Liver (tissue), 9 donors: Measurements from ENCODE around the gene IMMT. TPM values are rescaled to one million over a fixed set of nuclear protein-coding genes. Genes with fewer than 3 reads are reported as not detected.
A peak's percentile ranks its signal among the peaks of the same experiment; 100 is the strongest.

Source experiments
- DNase-seq: peaks from one replicate; pipeline ENCODE4 v3.0.0-alpha.2; 2017; ENCODE audit warnings: low spot score
- H3K27ac ChIP-seq, 2 donors: one replicate each; pipeline ENCODE4 v1.7.0; 2013; ENCODE audit warnings: inconsistent platforms in 2 of 2, low read length in 2 of 2, control low read depth in 1 of 2, low read depth in 1 of 2, mild to moderate bottlenecking in 1 of 2
- H3K27me3 ChIP-seq, 4 donors: one replicate each; pipeline versions ENCODE4 v1.6.1 to v1.7.0; 2013; ENCODE audit warnings: low read length in 3 of 4, inconsistent platforms in 1 of 4, mild to moderate bottlenecking in 1 of 4, moderate library complexity in 1 of 4; ENCODE audit not compliant: control insufficient read depth in 4 of 4, insufficient read depth in 4 of 4
- H3K36me3 ChIP-seq, 4 donors: one replicate each; pipeline versions ENCODE4 v1.6.1 to v1.7.0; 2013; ENCODE audit warnings: low read length in 3 of 4, mild to moderate bottlenecking in 3 of 4, low read depth in 1 of 4, moderate library complexity in 1 of 4; ENCODE audit not compliant: control insufficient read depth in 4 of 4, insufficient read depth in 3 of 4
- H3K4me1 ChIP-seq, 4 donors: one replicate each; pipeline versions ENCODE4 v1.6.1 to v1.7.0; 2013; ENCODE audit warnings: low read length in 3 of 4, mild to moderate bottlenecking in 3 of 4, moderate library complexity in 1 of 4; ENCODE audit not compliant: control insufficient read depth in 4 of 4, insufficient read depth in 4 of 4
- H3K4me3 ChIP-seq, 3 donors: one replicate each; pipeline versions ENCODE4 v1.6.1 to v1.7.0; 2013; ENCODE audit warnings: low read length in 3 of 3, control low read depth in 1 of 3, low read depth in 1 of 3, mild to moderate bottlenecking in 1 of 3
- H3K9ac ChIP-seq, 2 donors: one replicate each; pipeline ENCODE4 v1.7.0; 2013; ENCODE audit warnings: low read length in 2 of 2, mild to moderate bottlenecking in 2 of 2, moderate library complexity in 2 of 2, control low read depth in 1 of 2, low read depth in 1 of 2
- H3K9me3 ChIP-seq, 4 donors: one replicate each; pipeline versions ENCODE4 v1.6.1 to v1.7.0; 2013; ENCODE audit warnings: low read length in 3 of 4; ENCODE audit not compliant: control insufficient read depth in 4 of 4
- ATF3 ChIP-seq: IDR thresholded peaks from 2 replicates; pipeline ENCODE4 v1.6.1; 2016; ENCODE audit warnings: antibody characterized with exemption
- FOXA2 ChIP-seq: IDR thresholded peaks from 2 replicates; pipeline ENCODE4 v1.6.1; 2016; ENCODE audit warnings: antibody characterized with exemption
- GABPA ChIP-seq, 2 donors: IDR thresholded peaks in 1 of 2; conservative IDR thresholded peaks in 1 of 2; 2 replicates each; pipeline ENCODE4 v1.6.1; 2016; ENCODE audit warnings: antibody characterized with exemption in 2 of 2, mild to moderate bottlenecking in 1 of 2, moderate library complexity in 1 of 2
- HNF4A ChIP-seq, 2 donors: conservative IDR thresholded peaks; 2 replicates each; pipeline ENCODE4 v1.6.1; 2016; ENCODE audit warnings: antibody characterized with exemption in 2 of 2, mild to moderate bottlenecking in 2 of 2
- HNF4G ChIP-seq: IDR thresholded peaks from 2 replicates; pipeline ENCODE4 v1.6.1; 2016; ENCODE audit warnings: antibody characterized with exemption
- JUND ChIP-seq, 2 donors: IDR thresholded peaks; 2 replicates each; pipeline ENCODE4 v1.6.1; 2016; ENCODE audit warnings: antibody characterized with exemption in 2 of 2
- NR2F2 ChIP-seq: IDR thresholded peaks from 2 replicates; pipeline ENCODE4 v1.6.1; 2016; ENCODE audit warnings: antibody characterized with exemption
- RAD21 ChIP-seq, 2 donors: IDR thresholded peaks; 2 replicates each; pipeline ENCODE4 v1.6.1; 2016; ENCODE audit warnings: antibody characterized with exemption in 2 of 2, mild to moderate bottlenecking in 2 of 2
- REST ChIP-seq: IDR thresholded peaks from 2 replicates; pipeline ENCODE4 v1.6.1; 2016; ENCODE audit warnings: antibody characterized with exemption, mild to moderate bottlenecking
- RXRA ChIP-seq, 2 donors: IDR thresholded peaks; 2 replicates each; pipeline ENCODE4 v1.6.1; 2017 to 2018; ENCODE audit warnings: antibody characterized with exemption in 2 of 2, mild to moderate bottlenecking in 1 of 2
- SP1 ChIP-seq: IDR thresholded peaks from 2 replicates; pipeline ENCODE4 v1.6.1; 2018; ENCODE audit warnings: antibody characterized with exemption, mild to moderate bottlenecking
- WGBS: extraction: QIAGEN DNeasy Blood & Tissue Kit; methylation state at CpG from one replicate; pipeline ENCODE4 v1.1.7; 2013; 5-methylcytosine and 5-hydroxymethylcytosine counted together
- polyA plus RNA-seq, 2 donors: library from polyadenylated mRNA; stranded (reverse) in 1 of 2; unstranded in 1 of 2; fragments of 200-250 nt in 1 of 2; fragments of >200 nt in 1 of 2; fragmentation: Nextera tagmentation in 1 of 2; extraction: Ambion mirVana in 1 of 2; gene quantifications; one replicate each; pipeline versions ENCODE4 v1.2.1 to v1.2.3, GENCODE V29; 2013 to 2015
- total RNA-seq, 2 donors: library from RNA; depleted of rRNA; stranded (reverse); fragments of >200 nt; gene quantifications; one replicate each; pipeline ENCODE4 v1.2.3, GENCODE V29; 2014
- TF ChIP-seq, protein P1 (sequence below): fragments of 150-350 bp; IDR thresholded peaks from 2 replicates; pipeline ENCODE4 v1.5.1; 2017; ENCODE audit warnings: improper control_type of control experiment, low read depth, low read length; ENCODE audit not compliant: missing input control
- TF ChIP-seq, protein P2 (sequence below): IDR thresholded peaks from 2 replicates; pipeline ENCODE4 v1.6.1; 2016; ENCODE audit warnings: antibody characterized with exemption
- donor health status: healthy.
- donor health status: healthy.
- donor health status: healthy.
- donor health status: healthy.
- donor health status: healthy.

The IMMT gene
- total and polyA plus RNA-seq, 4 donors: 38.3 to 49.1 (median 46.9) TPM

DNA sequence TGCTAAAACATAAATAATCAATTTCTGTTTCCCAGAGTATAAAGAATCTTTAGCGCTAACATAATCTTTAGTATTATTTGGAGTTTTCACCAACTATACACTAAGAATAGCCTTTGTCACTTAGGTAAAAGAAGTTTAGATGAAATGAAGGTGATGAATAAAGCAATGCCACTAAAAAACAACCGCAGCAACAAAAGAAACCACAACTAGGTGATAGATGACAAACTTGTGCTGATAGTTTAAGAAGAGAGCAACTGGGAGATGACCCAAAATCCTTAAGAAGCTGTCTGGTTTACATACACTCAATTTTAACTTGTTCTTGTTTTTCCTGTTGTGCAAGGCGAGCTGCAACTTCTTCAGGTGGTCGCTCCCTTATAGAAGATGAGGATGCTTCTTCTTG, 24.8 kb downstream of the IMMT start:
- Histone ChIP-seq H3K4me3 (no peak overlapping the region), H3K36me3 (peaks cover 13 to 41% (median 31%) of the 10 kb centered on the region in 4 donors), H3K9me3 (no peaks in the 10 kb centered on the region), H3K27me3 (no peaks in the 10 kb centered on the region), H3K27ac (no peak overlapping the region), H3K4me1 (no peaks in the 10 kb centered on the region), H3K9ac (no peak overlapping the region)
- WGBS: 97% methylated on average over 4 of the region's 4 CpGs
- TF ChIP-seq HNF4G: no peak
- DNase-seq: no peak

GRCh38 chr2:86160156-86160952, 34.9 kb downstream of the IMMT start:
- WGBS: 86% methylated on average over 6 of the region's 6 CpGs
- Histone ChIP-seq H3K4me1 (peaks cover 0 to 5% (median 0%) of the 10 kb centered on the region in 4 donors), H3K4me3 (no peak overlapping the region), H3K9ac (no peak overlapping the region), H3K27me3 (no peaks in the 10 kb centered on the region), H3K36me3 (peaks cover 12 to 71% (median 60%) of the 10 kb centered on the region in 4 donors), H3K27ac (peak overlapping the region in 1 of 2 donors; percentile 30), H3K9me3 (no peaks in the 10 kb centered on the region)
- TF ChIP-seq, protein P1, sequence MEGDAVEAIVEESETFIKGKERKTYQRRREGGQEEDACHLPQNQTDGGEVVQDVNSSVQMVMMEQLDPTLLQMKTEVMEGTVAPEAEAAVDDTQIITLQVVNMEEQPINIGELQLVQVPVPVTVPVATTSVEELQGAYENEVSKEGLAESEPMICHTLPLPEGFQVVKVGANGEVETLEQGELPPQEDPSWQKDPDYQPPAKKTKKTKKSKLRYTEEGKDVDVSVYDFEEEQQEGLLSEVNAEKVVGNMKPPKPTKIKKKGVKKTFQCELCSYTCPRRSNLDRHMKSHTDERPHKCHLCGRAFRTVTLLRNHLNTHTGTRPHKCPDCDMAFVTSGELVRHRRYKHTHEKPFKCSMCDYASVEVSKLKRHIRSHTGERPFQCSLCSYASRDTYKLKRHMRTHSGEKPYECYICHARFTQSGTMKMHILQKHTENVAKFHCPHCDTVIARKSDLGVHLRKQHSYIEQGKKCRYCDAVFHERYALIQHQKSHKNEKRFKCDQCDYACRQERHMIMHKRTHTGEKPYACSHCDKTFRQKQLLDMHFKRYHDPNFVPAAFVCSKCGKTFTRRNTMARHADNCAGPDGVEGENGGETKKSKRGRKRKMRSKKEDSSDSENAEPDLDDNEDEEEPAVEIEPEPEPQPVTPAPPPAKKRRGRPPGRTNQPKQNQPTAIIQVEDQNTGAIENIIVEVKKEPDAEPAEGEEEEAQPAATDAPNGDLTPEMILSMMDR: no peak
- TF ChIP-seq ATF3 (no peak), NR2F2 (no peak), HNF4A (conservative IDR thresholded peaks at IDR 0.05) (peak in 1 of 2 donors; percentile 40), RXRA (IDR thresholded peaks at IDR 0.05) (peak in 1 of 2 donors; percentile 51)
- DNase-seq: no peak

DNA sequence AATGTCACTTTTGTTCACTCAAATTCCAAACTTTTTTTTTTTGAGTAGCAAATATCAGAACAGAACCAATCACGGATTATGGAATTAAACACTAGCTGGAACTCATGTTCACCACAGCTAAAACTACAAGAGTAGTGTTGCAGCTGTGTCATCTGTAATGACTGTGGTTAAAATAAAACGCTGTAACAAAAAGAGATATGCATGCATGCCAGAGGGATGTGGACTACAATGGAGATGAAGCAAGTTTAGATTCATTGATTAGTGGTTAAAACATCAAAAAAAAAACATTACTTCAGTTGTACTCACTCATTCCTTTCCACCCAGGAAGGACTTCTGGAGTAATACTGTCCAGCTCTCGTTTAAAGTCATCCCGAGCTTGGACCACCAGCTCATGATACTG, 37.0 kb downstream of the IMMT start:
- Histone ChIP-seq H3K4me1 (peaks cover 0 to 5% (median 0%) of the 10 kb centered on the region in 4 donors), H3K4me3 (no peak overlapping the region), H3K9ac (no peak overlapping the region), H3K36me3 (peaks cover 15 to 62% (median 46%) of the 10 kb centered on the region in 4 donors), H3K9me3 (no peaks in the 10 kb centered on the region), H3K27me3 (no peaks in the 10 kb centered on the region), H3K27ac (no peak overlapping the region)
- TF ChIP-seq FOXA2 (no peak), NR2F2 (no peak), RAD21 (IDR thresholded peaks at IDR 0.05) (no peak), HNF4G (no peak), REST (no peak), SP1 (no peak), JUND (IDR thresholded peaks at IDR 0.05) (no peak), GABPA (IDR thresholded peaks at IDR 0.05 in 1 of 2, conservative IDR thresholded peaks at IDR 0.05 in 1 of 2) (no peak), RXRA (IDR thresholded peaks at IDR 0.05) (no peak)
- TF ChIP-seq, protein P2, sequence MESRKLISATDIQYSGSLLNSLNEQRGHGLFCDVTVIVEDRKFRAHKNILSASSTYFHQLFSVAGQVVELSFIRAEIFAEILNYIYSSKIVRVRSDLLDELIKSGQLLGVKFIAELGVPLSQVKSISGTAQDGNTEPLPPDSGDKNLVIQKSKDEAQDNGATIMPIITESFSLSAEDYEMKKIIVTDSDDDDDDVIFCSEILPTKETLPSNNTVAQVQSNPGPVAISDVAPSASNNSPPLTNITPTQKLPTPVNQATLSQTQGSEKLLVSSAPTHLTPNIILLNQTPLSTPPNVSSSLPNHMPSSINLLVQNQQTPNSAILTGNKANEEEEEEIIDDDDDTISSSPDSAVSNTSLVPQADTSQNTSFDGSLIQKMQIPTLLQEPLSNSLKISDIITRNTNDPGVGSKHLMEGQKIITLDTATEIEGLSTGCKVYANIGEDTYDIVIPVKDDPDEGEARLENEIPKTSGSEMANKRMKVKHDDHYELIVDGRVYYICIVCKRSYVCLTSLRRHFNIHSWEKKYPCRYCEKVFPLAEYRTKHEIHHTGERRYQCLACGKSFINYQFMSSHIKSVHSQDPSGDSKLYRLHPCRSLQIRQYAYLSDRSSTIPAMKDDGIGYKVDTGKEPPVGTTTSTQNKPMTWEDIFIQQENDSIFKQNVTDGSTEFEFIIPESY: no peak
- DNase-seq: no peak
- WGBS: 94% methylated on average over 4 of the region's 4 CpGs
